Measurements from ENCODE around the gene RND1.

RND1 gene

DNA sequence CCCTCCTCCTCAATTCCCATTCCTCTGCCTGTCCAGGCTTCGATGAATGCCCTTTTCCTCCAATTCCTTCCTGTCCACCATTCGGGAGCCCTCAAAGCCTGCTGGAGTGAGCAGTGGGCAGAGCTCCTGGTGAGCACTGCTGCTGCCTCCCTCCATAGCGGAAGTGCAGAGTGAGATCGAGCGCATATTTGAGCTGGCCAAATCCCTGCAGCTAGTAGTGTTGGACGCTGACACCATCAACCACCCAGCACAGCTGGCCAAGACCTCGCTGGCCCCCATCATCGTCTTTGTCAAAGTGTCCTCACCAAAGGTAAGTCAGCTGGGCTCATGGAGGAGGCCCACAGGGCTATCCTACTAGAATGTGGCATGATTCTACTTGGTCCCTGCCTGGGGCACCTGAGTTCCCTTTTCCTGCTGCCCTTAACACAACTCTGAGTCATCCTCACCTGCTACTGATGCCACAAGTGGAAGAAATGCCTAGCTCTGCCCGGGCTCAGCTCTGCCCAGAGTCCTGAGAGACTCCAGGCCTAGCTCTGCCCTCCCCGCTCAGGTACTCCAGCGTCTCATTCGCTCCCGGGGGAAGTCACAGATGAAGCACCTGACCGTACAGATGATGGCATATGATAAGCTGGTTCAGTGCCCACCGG is 39.3 kb downstream of the RND1 start:
- DNase-seq = no peak

GRCh38 chr12:48824905-48825304 is 40.8 kb downstream of the RND1 start:
- DNase-seq = no peak

DNA sequence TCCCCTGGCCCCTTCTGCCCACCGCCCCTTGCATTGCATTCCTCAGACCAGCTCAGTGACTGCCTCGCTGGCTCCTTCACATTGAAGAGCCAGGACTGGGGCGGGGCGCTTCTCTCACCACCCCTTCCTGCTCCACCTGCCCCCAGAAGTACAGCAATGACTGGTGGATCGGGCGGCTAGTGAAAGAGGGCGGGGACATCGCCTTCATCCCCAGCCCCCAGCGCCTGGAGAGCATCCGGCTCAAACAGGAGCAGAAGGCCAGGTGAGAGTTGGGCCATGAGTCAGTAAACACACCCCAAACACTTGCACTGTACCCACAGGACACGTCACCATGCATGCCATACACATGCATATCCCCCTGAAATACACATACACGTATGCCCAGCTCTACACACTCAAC is 41.6 kb downstream of the RND1 start:
- DNase-seq = no peak

- DNase-seq = no peak
Measured at GRCh38 chr12:48823281-48823680, 42.4 kb downstream of the RND1 start.

DNA sequence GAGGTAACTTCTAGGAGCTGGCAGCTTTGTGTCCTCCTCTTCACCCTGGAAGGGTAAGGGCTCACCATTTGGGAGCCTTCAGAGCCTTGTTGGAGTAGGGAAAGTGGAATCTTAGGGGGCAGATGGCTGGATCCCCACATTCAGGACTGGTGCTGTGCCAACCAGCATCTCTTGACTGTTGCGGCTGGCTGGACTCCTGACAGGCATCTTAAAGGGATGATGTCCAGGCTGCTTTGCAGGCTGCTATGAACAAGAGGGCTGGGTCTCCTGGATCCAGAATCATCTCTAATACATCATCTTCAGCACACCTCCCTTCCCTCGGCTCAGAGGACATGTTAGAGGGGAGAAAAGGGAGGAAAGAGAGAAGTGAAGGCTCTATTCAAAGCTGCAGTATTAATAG is 43.0 kb downstream of the RND1 start:
- DNase-seq = no peak

- DNase-seq = no peak
Measured at GRCh38 chr12:48822139-48822538, 43.5 kb downstream of the RND1 start.

- DNase-seq = no peak
Measured at GRCh38 chr12:48819986-48820725, 45.5 kb downstream of the RND1 start.

DNA sequence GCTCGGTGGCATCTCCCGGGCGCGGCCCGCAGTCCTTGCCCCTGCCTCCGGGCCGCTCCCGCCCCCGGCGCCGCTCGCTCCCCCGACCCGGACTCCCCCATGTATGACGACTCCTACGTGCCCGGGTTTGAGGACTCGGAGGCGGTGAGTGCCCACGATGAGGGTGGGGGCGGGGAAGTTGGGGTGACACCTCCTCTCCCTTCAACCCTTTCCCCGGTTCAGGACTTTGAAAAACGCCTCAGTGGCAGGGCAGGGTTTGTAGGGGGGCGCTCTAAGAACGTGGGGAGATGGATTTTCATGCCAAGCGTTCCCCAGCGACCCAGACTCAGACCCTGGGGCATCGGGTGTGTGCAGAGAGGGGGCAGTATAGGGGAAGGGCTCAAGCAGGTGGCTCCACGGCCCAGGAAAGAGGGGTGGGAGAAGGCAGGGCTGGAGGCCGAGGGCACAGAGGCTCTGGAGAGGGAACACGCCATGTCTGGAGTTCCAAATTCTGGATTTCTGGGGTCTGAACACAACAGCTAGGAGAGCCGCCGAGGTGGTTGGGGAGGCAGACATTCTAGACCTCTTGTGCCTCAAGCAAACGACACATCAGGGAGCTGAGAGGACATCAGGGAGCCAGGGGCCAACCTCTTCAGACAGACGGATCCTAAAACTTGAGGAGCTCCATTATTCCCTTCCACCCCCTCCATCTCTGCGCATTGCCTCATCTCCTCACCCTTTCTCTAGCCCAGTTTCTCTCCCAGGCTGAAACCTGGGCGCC is 46.7 kb downstream of the RND1 start:
- no peak for DNase-seq

DNA sequence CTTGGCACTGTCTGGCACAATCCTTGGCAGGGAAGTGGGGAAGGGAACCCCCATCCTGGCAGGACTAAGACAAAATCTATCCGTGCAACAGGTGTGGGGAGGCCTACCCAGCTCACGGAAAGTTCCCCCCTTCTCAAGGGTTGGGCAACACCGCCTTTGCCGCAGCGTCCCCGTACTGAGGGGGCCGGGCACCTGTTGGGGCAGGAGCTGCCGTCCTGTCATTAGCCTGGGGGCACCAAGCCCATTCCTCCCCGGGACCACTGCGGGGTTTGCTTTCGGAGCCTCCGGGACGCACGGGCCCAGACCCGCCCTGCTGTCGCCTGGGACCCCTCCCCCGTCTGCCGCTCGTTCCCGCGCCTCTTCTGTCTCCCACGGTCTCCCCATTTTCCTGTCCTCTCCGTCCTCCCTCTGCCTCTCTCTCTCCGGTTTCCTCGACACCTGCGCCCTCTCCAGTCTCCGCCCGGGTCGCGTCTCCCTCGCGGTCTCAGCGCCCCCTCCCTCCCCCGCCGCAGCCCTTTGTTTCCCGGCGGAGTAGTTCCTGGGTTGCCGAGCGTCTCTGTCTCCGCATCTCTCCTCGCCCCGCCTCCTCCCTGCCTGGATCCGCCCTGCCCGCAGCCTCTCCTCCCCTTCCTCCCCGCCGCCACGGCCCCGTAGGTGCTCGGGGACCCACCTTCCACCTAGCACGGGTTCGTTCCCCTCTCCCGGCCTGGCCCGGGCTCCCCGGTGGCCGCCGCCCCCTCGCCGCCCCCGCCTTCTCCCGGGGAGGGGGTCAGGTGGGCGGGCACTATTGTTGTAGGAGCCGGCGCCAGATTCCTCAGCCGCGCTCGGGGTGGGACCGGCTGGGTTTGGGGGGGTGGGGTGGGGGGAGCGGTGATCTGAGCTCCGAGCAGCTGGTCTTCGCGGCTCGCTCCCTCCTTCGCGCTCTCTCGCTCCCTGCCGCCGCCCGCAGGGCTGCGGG is 47.5 kb downstream of the RND1 start, which contains the start of gene CACNB3:
CACNB3 (plus strand) TSS at position 624 of the 958 bp plus-strand sequence. CDS start 434 bp downstream, outside the sequence.
- DNase-seq = peak; percentile 49

DNA sequence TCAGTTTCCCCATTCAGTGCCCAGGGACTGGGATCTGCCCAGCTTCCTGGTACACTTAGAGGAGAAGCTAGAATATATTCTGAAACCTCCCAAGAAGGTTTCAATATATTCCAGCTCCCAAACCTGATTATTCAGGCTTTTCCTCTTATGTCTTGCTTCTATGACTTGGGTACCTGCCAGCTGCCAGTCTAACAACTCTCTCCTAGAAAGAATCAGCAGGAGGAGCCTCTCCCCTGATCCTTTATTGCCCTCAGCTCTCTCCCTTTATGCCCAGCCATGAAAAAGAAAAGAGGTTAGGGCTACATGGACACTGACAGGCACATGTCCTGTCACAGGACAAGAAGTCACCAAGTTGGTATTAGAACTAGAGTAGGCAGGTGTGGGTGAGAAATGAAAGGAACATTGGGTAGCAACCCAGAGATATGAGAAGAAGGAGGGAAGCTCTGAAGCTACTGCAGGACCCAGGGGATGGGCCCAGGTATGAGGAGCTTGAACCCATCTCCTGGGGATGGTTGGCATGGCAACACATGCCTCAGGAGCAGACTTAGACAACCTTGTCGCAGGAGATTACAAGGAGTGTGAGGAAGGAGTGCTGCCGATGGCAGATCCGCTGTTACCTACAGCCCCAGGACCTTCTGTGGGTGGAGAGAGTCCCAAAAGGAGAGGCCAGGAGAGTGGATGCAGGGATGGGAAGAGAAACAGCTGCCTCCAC is 49.4 kb downstream of the RND1 start:
- DNase-seq = no peak

- peak; percentile 73 for DNase-seq
Measured at GRCh38 chr12:48815126-48816110, 50.3 kb downstream of the RND1 start.

DNA sequence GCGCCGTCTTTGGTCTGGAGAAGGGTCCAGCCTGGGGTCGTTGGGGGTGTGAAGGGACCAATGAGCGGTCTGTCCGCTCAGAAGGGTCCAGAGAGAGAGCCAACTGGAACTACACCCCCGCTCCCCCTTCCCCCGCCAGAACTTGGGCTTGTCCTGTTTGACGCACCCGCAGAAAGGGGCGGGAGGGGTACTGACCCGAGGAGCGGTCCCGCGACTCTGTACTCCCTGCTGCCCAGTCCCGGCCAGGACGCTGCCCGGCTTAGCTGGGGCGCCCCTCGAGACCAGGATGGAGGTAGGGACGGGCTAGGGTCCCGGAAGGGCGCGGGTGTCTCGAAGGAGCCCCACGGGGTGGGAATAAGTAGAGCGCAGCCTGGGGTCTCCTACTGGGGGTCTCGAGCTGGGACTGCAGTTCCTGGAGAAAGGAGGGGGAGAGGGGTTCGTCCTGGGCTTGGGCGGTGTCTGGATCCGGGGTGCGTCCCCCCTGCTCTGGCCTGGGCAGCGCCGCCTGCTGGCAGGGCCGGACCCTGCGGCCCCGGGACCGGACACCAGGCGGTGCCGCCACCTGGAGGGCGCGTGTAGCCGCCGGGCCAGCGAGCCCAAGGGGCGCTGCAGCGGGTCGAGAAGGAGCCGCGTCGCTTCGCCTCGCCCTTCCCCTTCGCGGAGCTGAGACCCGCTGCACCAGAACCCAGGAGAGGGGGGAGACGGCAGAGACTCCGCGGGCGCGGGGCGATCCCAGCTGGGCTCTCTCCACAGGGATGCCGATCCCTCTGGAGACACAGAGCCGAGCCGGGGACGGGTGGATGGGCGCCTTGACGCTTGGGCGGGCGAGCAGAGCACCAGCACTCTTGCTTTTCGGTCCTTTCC is 51.2 kb downstream of the RND1 start:
- DNase-seq = peak; percentile 90

DNA sequence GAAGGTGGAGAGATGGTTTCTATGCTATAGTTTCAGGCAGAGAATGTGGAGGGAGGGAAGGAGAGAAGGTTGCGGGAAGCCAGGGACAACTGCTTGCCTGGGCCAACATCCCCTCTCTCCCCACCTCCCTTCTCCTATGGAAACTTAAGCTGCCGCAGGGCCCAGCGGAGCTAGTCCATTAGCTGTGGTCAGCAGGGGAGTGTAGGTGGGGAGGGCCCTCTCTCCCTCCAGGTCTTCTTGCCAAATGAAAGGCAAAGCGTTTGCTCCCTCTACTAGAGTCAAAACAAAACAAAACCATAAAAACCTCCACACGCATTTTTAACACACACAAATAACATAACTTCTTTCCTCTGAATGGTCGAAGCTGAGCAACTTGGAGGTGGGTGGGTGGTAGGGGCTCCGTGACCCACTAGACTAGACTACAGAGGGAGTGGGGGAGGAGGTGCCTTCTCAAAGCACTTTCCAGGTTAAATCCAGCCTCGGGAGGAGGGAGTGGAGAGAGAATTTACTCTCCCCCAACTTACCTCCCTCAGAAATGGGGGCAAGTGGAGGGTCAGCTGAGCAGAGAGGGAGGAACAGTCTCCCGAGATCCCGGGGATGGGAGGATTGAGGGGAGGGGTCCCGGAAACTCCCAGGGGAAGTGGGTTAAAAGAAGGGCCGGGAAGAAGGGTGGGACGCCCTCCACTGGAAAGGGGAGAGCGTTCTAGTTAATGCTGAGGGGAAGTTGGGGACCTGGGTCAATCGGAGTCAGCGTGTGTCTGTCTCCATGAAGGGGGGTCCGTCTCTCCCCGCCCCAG is 52.0 kb downstream of the RND1 start:
- no peak for DNase-seq

- no peak for DNase-seq
Measured at GRCh38 chr12:48812389-48812788, 53.3 kb downstream of the RND1 start.

DNA sequence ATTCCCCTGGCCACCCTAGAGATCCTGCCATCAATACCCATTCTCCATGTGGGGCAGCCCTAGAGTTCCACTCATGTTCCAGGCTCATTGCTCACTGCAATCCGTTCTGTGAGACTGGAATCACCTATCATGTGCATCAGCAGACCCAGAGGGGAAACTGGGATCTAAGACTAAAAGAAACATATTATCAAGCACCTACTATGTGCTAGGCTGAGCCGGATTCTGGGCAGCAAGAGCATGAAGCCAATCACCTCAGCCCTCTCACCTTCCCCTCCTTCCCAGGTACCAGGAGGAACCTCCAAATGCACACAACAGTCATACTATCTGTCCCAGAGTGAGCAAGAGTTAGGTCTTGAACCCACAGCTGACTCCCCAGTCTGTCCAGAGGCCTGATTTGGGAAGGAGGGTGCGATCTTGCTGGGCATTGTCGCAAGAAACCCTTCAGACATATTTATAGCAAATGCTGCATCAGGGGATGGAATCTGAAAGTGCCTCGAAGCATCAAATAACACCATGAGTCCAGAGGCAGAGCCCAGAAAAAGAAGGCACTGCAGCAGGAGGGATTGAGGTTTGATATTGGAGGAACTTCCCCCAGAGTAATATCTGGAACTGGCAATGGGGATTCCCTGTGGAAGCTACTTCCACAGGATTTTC is 54.1 kb downstream of the RND1 start:
- DNase-seq = no peak

DNA sequence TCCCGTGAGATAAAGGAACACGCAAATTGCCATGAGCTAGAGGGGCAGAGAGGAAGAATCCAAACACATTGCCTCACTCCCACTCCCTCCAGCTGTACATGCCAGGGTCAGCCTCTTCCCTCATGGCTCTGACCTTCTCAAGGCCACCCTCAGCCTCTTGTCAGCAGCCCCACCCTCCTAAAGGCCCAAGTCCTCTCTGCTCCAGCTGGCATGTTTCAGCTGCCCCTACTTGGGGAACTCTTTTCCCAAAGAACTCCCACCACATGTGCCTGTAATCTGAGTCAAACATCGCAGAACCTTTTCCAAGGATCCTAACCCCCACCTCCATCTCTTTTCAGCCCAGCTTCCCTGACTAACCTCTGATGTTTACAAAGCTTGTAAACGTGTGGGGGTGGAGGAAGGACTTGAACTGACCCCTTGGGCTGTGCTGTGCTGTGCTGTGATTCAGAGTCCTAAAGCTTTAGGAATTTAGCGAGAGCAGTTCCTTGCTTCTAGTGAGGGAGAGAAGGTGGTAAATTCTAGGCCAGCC is 54.7 kb downstream of the RND1 start:
- no peak for DNase-seq

- no peak for DNase-seq
Measured at GRCh38 chr12:48807981-48808380, 57.7 kb downstream of the RND1 start.

Measured in suppressor macrophage treated with lipopolysaccharide for 4 hours (primary cell).